GM12872 (cell line): ENCODE results near the gene MROH2A.

Source experiments
- TF ChIP-seq, protein P1 (sequence below): IDR thresholded peaks from 3 replicates; pipeline ENCODE4 v1.5.1; 2011; ENCODE audit warnings: low read depth, mild to moderate bottlenecking, low read length, moderate library complexity; ENCODE audit not compliant: insufficient read depth

MROH2A gene

DNA sequence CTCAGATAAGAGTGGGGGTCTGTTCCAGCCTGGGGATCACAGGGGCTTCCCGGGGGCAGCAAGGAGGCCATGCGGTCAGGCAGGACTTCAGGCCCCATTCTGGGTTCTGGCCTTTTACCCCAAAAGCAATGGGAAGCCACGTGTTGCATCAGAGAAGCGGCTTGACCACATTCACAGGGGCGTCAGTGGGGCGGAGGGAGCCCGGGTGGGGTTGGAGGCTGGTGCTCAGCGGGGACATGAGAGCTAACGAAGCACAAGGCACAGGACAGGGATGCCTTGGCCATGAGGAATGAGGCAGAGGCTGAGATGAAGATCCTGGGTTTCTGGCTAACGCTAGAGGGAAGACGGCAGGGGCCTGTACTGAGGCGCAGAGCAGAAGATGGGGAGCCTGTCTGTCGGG lies 70.1 kb downstream of the MROH2A start:
- TF ChIP-seq, protein P1, sequence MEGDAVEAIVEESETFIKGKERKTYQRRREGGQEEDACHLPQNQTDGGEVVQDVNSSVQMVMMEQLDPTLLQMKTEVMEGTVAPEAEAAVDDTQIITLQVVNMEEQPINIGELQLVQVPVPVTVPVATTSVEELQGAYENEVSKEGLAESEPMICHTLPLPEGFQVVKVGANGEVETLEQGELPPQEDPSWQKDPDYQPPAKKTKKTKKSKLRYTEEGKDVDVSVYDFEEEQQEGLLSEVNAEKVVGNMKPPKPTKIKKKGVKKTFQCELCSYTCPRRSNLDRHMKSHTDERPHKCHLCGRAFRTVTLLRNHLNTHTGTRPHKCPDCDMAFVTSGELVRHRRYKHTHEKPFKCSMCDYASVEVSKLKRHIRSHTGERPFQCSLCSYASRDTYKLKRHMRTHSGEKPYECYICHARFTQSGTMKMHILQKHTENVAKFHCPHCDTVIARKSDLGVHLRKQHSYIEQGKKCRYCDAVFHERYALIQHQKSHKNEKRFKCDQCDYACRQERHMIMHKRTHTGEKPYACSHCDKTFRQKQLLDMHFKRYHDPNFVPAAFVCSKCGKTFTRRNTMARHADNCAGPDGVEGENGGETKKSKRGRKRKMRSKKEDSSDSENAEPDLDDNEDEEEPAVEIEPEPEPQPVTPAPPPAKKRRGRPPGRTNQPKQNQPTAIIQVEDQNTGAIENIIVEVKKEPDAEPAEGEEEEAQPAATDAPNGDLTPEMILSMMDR: no peak

DNA sequence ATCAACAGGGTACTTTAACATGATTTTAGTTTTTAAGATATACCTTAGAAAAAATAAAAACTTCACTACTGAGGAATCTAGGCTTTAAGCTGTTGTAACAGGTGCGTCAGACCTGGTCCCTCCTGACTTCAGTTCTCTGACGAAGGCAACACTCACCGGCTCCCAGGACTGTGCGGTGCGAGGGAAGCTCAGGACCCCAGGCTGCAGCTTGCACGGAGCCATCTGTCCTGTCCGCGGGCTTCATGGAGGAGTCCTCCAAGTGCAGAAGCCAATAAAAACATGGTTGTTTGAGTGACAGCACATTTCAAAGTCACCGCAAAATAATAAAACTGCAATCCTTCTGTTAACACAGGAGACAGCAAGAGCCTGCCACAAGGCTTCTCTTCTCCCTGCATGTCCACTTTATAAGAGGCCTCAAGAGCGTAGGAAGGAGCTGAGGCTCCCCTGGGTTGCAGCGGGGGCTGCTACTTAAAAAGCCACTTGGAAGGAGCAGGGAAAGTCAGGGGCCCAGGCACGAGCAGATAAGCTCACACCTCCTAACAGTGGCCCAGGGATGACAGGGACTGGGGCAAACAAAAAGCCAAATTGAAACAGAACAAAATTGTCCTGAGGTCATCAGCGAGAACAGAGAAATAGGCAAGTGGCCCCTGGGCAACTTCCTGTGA lies 71.6 kb downstream of the MROH2A start:
- TF ChIP-seq, protein P1: no peak

DNA sequence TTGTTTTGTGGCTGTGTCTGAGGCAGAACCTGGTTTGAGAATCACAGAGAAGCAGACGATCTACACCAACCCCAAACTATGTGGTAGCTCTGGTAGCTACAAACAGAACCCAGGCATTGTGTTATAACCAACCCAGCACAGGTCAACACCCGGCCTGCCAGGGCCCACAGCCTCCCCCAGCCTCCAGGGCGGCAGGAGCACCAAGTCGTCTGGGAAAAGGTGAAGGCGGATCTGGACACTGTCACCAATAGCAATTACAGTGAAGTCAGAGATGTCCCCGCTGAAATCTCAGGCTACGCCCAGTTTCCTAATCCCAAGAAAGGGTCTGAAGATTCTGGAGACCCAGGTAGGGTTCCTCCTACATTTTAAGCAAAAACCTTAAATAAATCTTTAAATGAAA lies 72.6 kb downstream of the MROH2A start:
- TF ChIP-seq, protein P1: no peak

DNA sequence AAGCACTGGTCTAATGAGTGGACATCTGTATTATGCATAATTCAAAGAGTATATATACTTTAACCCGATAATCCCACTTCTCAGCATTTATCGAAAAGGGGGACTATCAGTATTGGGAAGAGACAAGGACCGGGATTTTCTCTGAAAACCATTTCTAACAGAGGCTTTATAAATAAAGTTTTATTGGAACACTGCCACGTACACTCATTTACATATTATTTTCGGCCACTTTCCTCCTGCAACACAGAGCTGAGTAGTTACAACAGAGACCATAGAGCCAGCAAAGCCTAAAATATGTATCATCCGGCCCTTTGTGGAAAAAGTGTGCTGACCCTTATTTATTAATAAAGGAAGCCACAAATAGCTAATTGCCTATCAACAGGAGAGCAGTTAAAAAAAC lies 73.0 kb downstream of the MROH2A start:
- TF ChIP-seq, protein P1: no peak

DNA sequence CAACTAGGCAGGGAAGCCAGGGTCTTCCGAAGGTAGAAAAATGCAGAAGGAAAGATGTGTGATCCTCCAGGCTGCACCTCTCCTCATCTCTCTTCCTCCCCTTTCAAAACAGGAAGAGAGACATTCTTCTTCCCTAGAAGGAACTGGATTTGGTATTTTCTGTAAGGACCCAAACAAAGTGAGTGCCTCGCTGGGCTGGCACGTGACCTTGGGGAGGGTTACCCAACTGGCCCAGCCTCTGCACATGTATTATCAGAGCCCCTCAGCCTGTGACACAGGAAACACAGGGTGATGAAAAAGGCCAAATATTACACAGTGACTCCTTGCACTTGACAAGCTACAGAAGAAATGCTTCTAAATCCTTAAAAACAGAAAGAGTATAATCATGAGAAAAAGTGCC lies 73.9 kb downstream of the MROH2A start:
- TF ChIP-seq, protein P1: no peak

DNA sequence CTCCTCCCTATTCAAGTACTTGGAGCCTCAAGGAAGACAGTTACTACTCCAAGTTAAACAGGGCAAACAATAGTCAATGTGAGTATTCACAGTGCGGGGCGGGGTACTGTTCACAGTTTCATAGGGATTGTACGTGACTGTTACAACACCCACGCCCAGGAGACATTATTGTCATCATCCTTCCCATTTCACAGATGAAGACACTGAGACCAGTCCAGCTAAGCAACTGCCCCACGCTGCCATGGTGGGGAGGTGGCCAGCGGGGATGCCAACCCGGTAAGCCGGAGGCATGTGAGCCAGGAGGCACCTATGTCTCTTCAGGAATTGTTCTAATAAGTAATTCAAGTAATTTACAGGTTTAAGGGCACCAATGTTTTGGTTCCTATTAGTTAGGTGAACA lies 75.2 kb downstream of the MROH2A start:
- TF ChIP-seq, protein P1: no peak

DNA sequence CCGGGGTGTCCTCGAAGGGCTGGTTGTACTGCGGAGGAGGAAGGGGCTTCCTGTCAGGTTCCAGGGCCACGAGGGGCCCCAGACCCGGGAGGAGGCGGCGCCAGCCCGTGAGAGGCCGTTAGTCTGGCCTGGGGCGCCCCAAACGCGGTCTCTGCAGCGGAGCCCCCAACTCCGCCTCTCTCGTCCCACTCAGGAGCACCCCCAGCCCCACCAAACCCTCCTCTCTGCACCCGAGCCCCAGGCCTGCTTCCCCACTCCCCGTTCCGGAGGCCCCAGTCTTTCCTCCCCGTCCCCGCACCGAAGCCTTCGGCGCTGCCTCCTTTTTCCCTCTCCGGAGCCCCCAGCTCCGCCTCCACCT lies 75.7 kb downstream of the MROH2A start:
- TF ChIP-seq, protein P1: no peak
